22Rv1 (cell line): ENCODE results near the gene GBA3.

Experiments used
- CTCF ChIP-seq: fragments of 450-650 bp; IDR thresholded peaks from 2 replicates; pipeline ENCODE4 v1.5.1; 2017; ENCODE audit warnings: mild to moderate bottlenecking
- ZFX ChIP-seq: fragments of 450-650 bp; IDR thresholded peaks from 2 replicates; pipeline ENCODE4 v1.6.1; 2017; ENCODE audit warnings: antibody characterized with exemption, borderline replicate concordance

- TF ChIP-seq CTCF (no peak), ZFX (no peak)
These were observed 61.4 kb downstream of the GBA3 start for GRCh38 chr4:22754116-22754515.
